GM19240 (cell line): ENCODE results near the gene CRABP2.

Experiments
- DNase-seq: peaks from one replicate; pipeline ENCODE4 v3.0.0; 2011; ENCODE audit warnings: low spot score; ENCODE audit not compliant: insufficient read length

Gene CRABP2

GRCh38 chr1:156656806-156657740 is 48.3 kb downstream of the CRABP2 start:
- DNase-seq: peak; percentile 67

- DNase-seq: no peak
These were observed 49.4 kb downstream of the CRABP2 start for GRCh38 chr1:156655904-156656516.

GRCh38 chr1:156655151-156655903 is 50.1 kb downstream of the CRABP2 start:
- DNase-seq: no peak

GRCh38 chr1:156654700-156655099 is 50.7 kb downstream of the CRABP2 start:
- DNase-seq: no peak

GRCh38 chr1:156652992-156653355 is 52.4 kb downstream of the CRABP2 start:
- no peak for DNase-seq

- no peak for DNase-seq
These were observed 53.0 kb downstream of the CRABP2 start for GRCh38 chr1:156652131-156652991.
